Measurements from ENCODE around the gene ERGIC2. TPM values are rescaled to one million over a fixed set of nuclear protein-coding genes. Genes with fewer than 3 reads are reported as not detected.
A peak's percentile ranks its signal among the peaks of the same experiment; 100 is the strongest.
"Not testable (repeated sequence)": the region's sequence is repeated elsewhere in the genome, so short reads cannot be mapped to it uniquely, and the experiment has no call there.

Gene ERGIC2
- total RNA-seq, 4 donors from 2014 or later, result 13.7 to 24.8 (median 18.9) TPM

DNA sequence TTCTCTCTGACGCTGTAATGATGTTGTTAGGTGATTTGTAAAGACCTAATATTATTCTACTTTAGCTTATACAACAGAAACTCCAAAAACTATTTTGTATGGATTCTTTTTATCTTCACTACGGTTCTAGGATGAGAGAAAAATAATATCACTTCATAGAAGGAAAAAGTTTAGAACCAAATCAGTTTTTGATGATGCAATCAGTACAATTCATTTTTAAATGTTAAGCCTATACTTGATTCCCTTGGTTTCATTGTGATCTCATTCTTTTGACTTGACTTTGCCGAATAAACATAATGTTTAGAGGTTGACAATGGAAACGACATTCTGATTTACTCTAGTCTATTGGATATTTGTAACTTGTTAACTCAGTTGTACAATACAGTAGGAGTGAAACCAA is 24.6 kb upstream of the ERGIC2 start:
- Histone ChIP-seq H3K4me1 (no peaks in the 10 kb centered on the region), H3K9me3 (no peaks in the 10 kb centered on the region), H3K36me3 (no peaks in the 10 kb centered on the region), H3K27me3 (no peaks in the 10 kb centered on the region), H3K4me3 (no peak overlapping the region), H3K27ac (no peak overlapping the region)
- DNase-seq, result no peak
- TF ChIP-seq, protein P1, sequence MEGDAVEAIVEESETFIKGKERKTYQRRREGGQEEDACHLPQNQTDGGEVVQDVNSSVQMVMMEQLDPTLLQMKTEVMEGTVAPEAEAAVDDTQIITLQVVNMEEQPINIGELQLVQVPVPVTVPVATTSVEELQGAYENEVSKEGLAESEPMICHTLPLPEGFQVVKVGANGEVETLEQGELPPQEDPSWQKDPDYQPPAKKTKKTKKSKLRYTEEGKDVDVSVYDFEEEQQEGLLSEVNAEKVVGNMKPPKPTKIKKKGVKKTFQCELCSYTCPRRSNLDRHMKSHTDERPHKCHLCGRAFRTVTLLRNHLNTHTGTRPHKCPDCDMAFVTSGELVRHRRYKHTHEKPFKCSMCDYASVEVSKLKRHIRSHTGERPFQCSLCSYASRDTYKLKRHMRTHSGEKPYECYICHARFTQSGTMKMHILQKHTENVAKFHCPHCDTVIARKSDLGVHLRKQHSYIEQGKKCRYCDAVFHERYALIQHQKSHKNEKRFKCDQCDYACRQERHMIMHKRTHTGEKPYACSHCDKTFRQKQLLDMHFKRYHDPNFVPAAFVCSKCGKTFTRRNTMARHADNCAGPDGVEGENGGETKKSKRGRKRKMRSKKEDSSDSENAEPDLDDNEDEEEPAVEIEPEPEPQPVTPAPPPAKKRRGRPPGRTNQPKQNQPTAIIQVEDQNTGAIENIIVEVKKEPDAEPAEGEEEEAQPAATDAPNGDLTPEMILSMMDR (IDR thresholded peaks at IDR 0.05), result no peak
- TF ChIP-seq POLR2A (IDR thresholded peaks at IDR 0.05), result no peak

DNA sequence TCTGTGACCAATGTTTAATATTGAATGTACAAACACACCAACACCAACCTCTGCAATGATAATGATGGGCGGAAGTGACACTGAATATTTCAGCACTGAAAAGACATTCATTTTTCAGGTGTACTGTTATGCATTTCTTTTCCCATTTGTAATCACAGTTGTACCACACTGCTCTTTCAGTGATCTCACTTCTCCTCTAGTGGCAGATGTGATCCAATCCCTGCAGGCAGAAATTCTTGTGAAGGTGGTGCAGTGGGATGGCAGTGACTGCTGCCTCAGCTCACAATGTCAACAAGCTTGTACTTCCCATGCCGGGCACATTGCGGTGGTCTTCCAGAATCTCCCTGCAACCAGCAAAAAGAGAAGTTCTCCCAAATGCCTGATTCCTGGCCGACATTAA is 23.0 kb upstream of the ERGIC2 start:
- no peaks in the 10 kb centered on the region for H3K9me3 ChIP-seq
- H3K4me1 ChIP-seq, result no peaks in the 10 kb centered on the region
- no peak for TF ChIP-seq POLR2A (IDR thresholded peaks at IDR 0.05)
- TF ChIP-seq, protein P1 (IDR thresholded peaks at IDR 0.05), result no peak
- no peak overlapping the region for H3K4me3 ChIP-seq
- no peak for DNase-seq
- H3K27me3 ChIP-seq, result no peaks in the 10 kb centered on the region
- no peaks in the 10 kb centered on the region for H3K36me3 ChIP-seq
- H3K27ac ChIP-seq, result no peak overlapping the region

DNA sequence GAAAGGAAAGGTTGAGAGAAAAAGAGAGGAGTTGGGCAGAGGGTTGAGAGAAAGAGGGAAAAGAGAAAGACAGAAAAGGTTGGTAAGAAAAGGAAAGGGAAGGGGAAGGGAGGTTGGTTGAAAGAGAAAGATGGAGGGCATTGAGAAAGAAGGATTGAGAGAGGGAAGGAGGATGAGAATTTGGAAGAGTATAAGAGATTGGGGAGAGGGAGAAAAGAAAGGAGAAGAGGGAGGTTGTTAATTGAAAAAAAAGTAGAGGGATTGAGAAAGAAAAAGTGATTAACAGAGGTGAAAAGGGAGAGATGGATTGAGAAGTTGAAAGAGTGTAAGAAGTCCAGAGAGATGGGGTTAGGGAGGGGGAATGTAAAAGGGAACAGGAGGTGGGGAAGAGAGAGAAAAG is 21.5 kb upstream of the ERGIC2 start:
- no peaks in the 10 kb centered on the region for H3K4me1 ChIP-seq
- no peak for DNase-seq
- no peaks in the 10 kb centered on the region for H3K9me3 ChIP-seq
- H3K27me3 ChIP-seq, result no peaks in the 10 kb centered on the region
- no peak overlapping the region for H3K4me3 ChIP-seq
- H3K36me3 ChIP-seq, result no peaks in the 10 kb centered on the region
- H3K27ac ChIP-seq, result no peak overlapping the region
- TF ChIP-seq, protein P1 (IDR thresholded peaks at IDR 0.05), result no peak
- TF ChIP-seq POLR2A (IDR thresholded peaks at IDR 0.05), result no peak

DNA sequence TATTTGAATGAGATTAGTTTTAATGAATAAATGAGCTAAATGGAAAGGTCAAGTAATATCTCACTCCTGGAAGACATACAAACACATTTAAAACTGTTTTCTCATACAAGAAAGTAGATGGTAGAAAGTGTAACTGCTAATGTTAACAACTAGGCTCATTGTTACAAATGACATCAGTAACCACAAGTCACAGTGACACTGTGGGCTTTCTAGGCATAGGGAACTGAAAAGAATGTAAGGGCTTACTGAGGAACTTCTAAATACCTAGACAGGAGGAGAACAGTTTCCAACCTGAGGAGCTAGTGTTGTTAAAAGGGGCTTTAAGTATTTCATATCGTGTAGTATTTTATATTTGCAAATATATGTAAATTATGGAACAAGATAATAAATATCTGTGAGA is 17.5 kb upstream of the ERGIC2 start:
- no peak overlapping the region for H3K4me3 ChIP-seq
- no peak overlapping the region for H3K27ac ChIP-seq
- no peak for TF ChIP-seq POLR2A (IDR thresholded peaks at IDR 0.05)
- TF ChIP-seq, protein P1 (IDR thresholded peaks at IDR 0.05), result no peak
- no peaks in the 10 kb centered on the region for H3K36me3 ChIP-seq
- DNase-seq, result no peak
- no peaks in the 10 kb centered on the region for H3K9me3 ChIP-seq
- H3K4me1 ChIP-seq, result no peaks in the 10 kb centered on the region
- H3K27me3 ChIP-seq, result no peaks in the 10 kb centered on the region

DNA sequence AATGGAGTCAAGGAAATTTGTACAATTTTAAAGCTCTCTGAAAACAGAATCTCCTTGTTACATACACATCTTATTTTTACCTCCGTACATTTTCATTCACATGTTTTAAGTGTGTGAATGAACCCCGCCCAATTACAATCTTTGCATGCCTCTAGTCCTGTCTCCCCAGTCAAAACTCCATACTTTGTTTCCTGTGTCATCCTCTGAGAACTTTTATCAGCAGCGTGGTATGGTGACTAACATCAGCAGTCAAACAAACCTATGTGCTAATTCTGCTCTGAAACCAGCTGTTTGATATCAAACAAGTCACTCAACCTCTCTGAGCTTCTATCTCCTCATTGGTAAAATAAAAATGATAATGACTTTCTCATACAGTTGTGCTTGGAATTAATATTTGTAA is 15.8 kb upstream of the ERGIC2 start:
- no peak overlapping the region for H3K27ac ChIP-seq
- no peaks in the 10 kb centered on the region for H3K9me3 ChIP-seq
- H3K4me1 ChIP-seq, result no peaks in the 10 kb centered on the region
- no peaks in the 10 kb centered on the region for H3K27me3 ChIP-seq
- no peaks in the 10 kb centered on the region for H3K36me3 ChIP-seq
- H3K4me3 ChIP-seq, result no peak overlapping the region
- DNase-seq, result no peak
- TF ChIP-seq POLR2A (IDR thresholded peaks at IDR 0.05), result no peak
- TF ChIP-seq, protein P1 (IDR thresholded peaks at IDR 0.05), result no peak

DNA sequence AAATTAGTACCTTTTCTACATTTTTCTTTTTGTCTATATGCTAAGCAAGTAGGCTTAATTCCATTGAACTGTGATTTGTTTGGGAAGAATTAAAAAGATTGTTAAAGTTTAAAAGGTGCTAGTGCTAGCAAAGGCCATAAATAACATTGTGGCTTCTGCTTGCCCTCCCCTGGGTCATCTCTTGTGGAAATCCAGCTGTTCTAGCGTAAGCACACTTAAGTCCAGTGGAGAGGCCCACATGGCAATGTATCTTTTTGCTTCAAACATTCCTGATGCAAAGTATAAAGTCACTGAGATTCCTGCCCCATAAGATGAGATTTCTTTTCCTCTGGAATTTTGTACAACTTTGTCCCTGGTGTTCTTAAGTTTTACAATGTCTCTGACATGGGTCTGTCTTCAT is 14.4 kb upstream of the ERGIC2 start:
- TF ChIP-seq, protein P1 (IDR thresholded peaks at IDR 0.05), result no peak
- TF ChIP-seq POLR2A (IDR thresholded peaks at IDR 0.05), result no peak
- no peaks in the 10 kb centered on the region for H3K36me3 ChIP-seq
- no peak for DNase-seq

DNA sequence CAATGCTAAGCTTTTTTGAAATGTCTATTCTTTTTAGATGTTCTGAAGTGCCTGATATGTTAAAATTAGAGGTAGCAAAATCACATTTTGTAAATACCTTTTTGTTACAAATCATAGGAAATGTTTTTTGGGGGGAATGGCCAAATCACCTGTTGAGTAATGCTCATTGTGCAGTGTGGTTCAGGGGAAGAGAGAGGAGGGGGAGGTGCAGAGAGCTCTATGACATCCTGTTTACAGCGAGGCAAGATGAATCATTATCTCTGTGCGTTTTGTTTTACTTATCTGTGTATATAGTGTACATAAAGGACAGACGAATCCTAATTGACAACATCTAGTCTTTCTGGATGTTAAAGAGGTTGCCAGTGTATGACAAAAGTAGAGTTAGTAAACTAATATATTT is 9.4 kb upstream of the ERGIC2 start:
- not testable (repeated sequence) for H3K36me3 ChIP-seq, H3K4me1 ChIP-seq, H3K4me3 ChIP-seq, H3K27me3 ChIP-seq, H3K9me3 ChIP-seq
- DNase-seq, result peak in 2 of 3 donors; percentile 23 to 54
- H3K27ac ChIP-seq, result peak overlapping the region in 1 of 4 donors; percentile 52

More for the DNA sequence above, 14.4 kb upstream of the ERGIC2 start:
- Histone ChIP-seq H3K4me1 (no peaks in the 10 kb centered on the region), H3K27ac (no peak overlapping the region), H3K27me3 (no peaks in the 10 kb centered on the region), H3K9me3 (no peaks in the 10 kb centered on the region), H3K4me3 (no peak overlapping the region)
